HL-60/S4 (cell line): ENCODE data around the gene SRR.

ENCODE experiments used
- in situ Hi-C: fragments of 300-500 bp; cut with MboI; formaldehyde crosslinking; loops from 2 replicates; pipeline ENCODE4 v1.14.3; 2022; ENCODE audit warnings: low sequenced_read_pairs

SRR gene

GRCh38 chr17:2369551-2370210 is 65.9 kb downstream of the SRR start:
- in situ Hi-C loops: no loop called here

DNA sequence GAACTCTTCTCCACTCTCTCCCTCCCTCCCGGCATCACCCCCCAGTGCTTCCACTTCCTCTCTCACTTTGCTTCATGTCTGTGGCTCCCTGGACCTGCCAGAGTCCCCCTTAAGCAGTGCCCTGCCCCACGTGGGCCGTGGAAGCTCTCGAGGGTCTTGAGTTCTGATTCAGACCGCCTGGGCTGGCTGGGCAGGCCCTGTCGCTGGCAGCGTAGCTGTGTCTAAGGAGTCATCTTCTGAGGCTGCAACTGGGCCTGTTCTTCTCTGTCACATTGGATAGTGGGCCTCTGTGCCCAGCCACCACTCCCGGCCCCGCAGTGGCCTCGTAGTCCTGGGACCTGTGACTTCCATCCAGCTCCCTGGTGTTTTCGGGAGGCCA is 66.5 kb downstream of the SRR start:
- in situ Hi-C loops: no loop called here

DNA sequence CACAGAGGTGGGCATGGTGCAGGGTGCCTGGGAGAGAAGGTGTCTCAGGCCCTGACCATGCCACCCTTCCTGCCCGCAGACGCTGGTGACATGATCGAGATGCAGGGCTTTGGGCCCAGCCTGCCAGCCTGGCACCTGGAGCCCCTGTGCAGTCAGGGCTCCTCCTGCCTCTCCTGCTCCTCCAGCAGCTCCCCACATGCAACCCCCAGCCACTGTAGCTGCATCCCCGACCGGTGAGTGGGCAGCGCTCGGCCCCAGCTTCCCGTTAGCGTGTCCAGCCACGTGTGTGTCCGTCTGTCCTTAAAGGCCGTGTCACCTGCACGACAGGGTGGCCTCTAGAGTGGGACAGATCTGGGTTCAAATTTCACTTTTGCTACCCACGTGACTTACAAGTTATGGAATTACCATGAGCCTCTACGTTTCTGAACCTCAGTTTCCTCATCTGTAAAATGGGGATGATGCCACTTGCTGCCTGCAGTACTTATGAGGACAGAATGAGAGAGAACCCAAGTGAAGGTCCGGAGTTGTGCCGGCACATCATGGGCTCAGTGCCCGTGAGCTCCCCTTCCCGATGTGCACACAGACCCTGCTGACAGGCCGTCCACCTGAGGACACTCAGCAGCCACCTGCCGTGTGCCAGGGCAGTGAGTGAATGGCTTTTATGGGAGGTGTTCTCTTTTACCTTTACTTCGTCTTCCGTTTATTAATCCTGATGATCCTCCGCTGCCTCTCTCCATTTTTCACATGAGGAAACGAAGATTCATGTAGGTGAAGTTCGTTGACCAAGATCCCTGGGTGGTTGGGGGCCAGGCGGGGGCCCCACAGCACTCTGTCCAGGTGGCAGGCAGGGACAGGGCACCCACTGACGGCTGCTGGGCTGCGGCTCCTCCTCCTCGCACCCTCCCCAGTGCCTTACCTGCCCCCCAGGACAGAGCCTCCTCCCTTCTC is 67.7 kb downstream of the SRR start:
- in situ Hi-C loops: no loop called here

DNA sequence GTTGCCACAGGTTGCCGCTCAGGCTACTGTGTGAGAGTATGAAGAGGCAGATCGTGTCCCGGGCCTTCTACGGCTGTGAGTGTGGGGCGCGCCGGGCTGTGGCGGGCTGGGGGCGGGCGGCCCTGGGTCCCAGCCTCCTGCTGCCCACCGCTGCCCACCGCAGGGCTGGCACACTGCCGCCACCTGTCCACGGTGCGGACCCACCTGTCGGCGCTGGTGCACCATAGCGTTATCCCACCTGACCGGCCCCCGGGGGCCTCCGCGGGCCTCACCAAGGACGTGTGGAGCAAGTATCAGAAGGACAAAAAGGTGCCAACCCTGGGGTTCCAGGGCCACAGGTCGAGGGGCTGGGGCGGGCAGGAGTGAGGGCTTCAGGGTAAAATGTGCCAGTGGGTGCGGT is 68.4 kb downstream of the SRR start:
- in situ Hi-C loops: no loop called here

GRCh38 chr17:2372681-2373080 is 68.9 kb downstream of the SRR start:
- in situ Hi-C loops: no loop called here

- in situ Hi-C loops: no loop called here
Observed at GRCh38 chr17:2373179-2373578, 69.4 kb downstream of the SRR start.
